Measurements from ENCODE around the gene CXCR4.
"Not testable (repeated sequence)": the region's sequence is repeated elsewhere in the genome, so short reads cannot be mapped to it uniquely, and the experiment has no call there.

CXCR4 gene

GRCh38 chr2:136112317-136113208 lies 5.4 kb downstream of the CXCR4 start:
- H3K9me3 Mint-ChIP-seq = no peaks in the 10 kb centered on the region
- no peak overlapping the region for H3K4me3 Mint-ChIP-seq
- peaks cover 20% of the 10 kb centered on the region for H3K36me3 Mint-ChIP-seq
- no peak overlapping the region for H3K27ac Mint-ChIP-seq
- H3K27me3 Mint-ChIP-seq = no peaks in the 10 kb centered on the region
- peaks cover 46% of the 10 kb centered on the region for H3K4me1 Mint-ChIP-seq

GRCh38 chr2:136111711-136112110 lies 6.2 kb downstream of the CXCR4 start:
- Mint-ChIP-seq H3K36me3 (peaks cover 20% of the 10 kb centered on the region), H3K9me3 (no peaks in the 10 kb centered on the region), H3K27me3 (no peaks in the 10 kb centered on the region), H3K27ac (no peak overlapping the region), H3K4me3 (no peak overlapping the region), H3K4me1 (peaks cover 45% of the 10 kb centered on the region)

- Mint-ChIP-seq H3K9me3 (no peaks in the 10 kb centered on the region), H3K36me3 (peaks cover 20% of the 10 kb centered on the region), H3K4me1 (peaks cover 38% of the 10 kb centered on the region), H3K27me3 (no peaks in the 10 kb centered on the region), H3K27ac (no peak overlapping the region), H3K4me3 (no peak overlapping the region)
These were observed 7.4 kb downstream of the CXCR4 start for GRCh38 chr2:136110526-136110925.

- Mint-ChIP-seq H3K36me3 (peaks cover 8% of the 10 kb centered on the region), H3K4me1 (peaks cover 17% of the 10 kb centered on the region), H3K27ac (no peak overlapping the region), H3K27me3 (no peaks in the 10 kb centered on the region), H3K9me3 (no peaks in the 10 kb centered on the region), H3K4me3 (no peak overlapping the region)
These were observed 9.5 kb downstream of the CXCR4 start for GRCh38 chr2:136108463-136108862.

GRCh38 chr2:136107051-136108033 lies 10.6 kb downstream of the CXCR4 start:
- peaks cover 1% of the 10 kb centered on the region for H3K36me3 Mint-ChIP-seq
- no peaks in the 10 kb centered on the region for H3K9me3 Mint-ChIP-seq
- no peaks in the 10 kb centered on the region for H3K27me3 Mint-ChIP-seq
- no peak overlapping the region for H3K27ac Mint-ChIP-seq
- H3K4me3 Mint-ChIP-seq = no peak overlapping the region
- peaks cover 6% of the 10 kb centered on the region for H3K4me1 Mint-ChIP-seq

- no peaks in the 10 kb centered on the region for H3K9me3 Mint-ChIP-seq
- H3K4me1 Mint-ChIP-seq = peaks cover 4% of the 10 kb centered on the region
- no peak overlapping the region for H3K27ac Mint-ChIP-seq
- no peaks in the 10 kb centered on the region for H3K27me3 Mint-ChIP-seq
- no peak overlapping the region for H3K4me3 Mint-ChIP-seq
- no peaks in the 10 kb centered on the region for H3K36me3 Mint-ChIP-seq
These were observed 11.4 kb downstream of the CXCR4 start for GRCh38 chr2:136106505-136106904.

GRCh38 chr2:136104977-136105376 lies 13.0 kb downstream of the CXCR4 start:
- H3K27ac Mint-ChIP-seq = no peak overlapping the region
- no peaks in the 10 kb centered on the region for H3K27me3 Mint-ChIP-seq
- H3K4me3 Mint-ChIP-seq = no peak overlapping the region

GRCh38 chr2:136101042-136101441 lies 16.9 kb downstream of the CXCR4 start:
- Mint-ChIP-seq H3K4me1 (peaks cover 7% of the 10 kb centered on the region), H3K36me3 (peaks cover 4% of the 10 kb centered on the region), H3K9me3 (no peaks in the 10 kb centered on the region), H3K27ac (peak overlapping the region; percentile 66), H3K27me3 (no peaks in the 10 kb centered on the region), H3K4me3 (no peak overlapping the region)

More at GRCh38 chr2:136104977-136105376, 13.0 kb downstream of the CXCR4 start:
- peaks cover 11% of the 10 kb centered on the region for H3K4me1 Mint-ChIP-seq
- H3K9me3 Mint-ChIP-seq = no peaks in the 10 kb centered on the region
- H3K36me3 Mint-ChIP-seq = peaks cover 4% of the 10 kb centered on the region

GRCh38 chr2:136098441-136098840 lies 19.5 kb downstream of the CXCR4 start:
- Mint-ChIP-seq H3K27me3 (no peaks in the 10 kb centered on the region), H3K27ac (no peak overlapping the region), H3K36me3 (peaks cover 4% of the 10 kb centered on the region), H3K4me3 (no peak overlapping the region), H3K9me3 (no peaks in the 10 kb centered on the region), H3K4me1 (peaks cover 7% of the 10 kb centered on the region)

- H3K36me3 Mint-ChIP-seq = no peaks in the 10 kb centered on the region
- no peak overlapping the region for H3K4me3 Mint-ChIP-seq
- no peak overlapping the region for H3K27ac Mint-ChIP-seq
- no peaks in the 10 kb centered on the region for H3K9me3 Mint-ChIP-seq
- peaks cover 6% of the 10 kb centered on the region for H3K4me1 Mint-ChIP-seq
- no peaks in the 10 kb centered on the region for H3K27me3 Mint-ChIP-seq
These were observed 24.4 kb downstream of the CXCR4 start for GRCh38 chr2:136093583-136093982.

GRCh38 chr2:136091899-136092298 lies 26.1 kb downstream of the CXCR4 start:
- Mint-ChIP-seq H3K9me3 (no peaks in the 10 kb centered on the region), H3K4me3 (no peak overlapping the region), H3K27me3 (no peaks in the 10 kb centered on the region), H3K4me1 (peaks cover 12% of the 10 kb centered on the region), H3K36me3 (no peaks in the 10 kb centered on the region), H3K27ac (no peak overlapping the region)

GRCh38 chr2:136087901-136088460 lies 30.0 kb downstream of the CXCR4 start:
- not testable (repeated sequence) for H3K9me3 Mint-ChIP-seq, H3K27ac Mint-ChIP-seq, H3K4me3 Mint-ChIP-seq, H3K36me3 Mint-ChIP-seq, H3K27me3 Mint-ChIP-seq
- peaks cover 16% of the 10 kb centered on the region for H3K4me1 Mint-ChIP-seq

- no peaks in the 10 kb centered on the region for H3K27me3 Mint-ChIP-seq
These were observed 31.5 kb downstream of the CXCR4 start for GRCh38 chr2:136086253-136087016.

GRCh38 chr2:136085453-136086209 lies 32.3 kb downstream of the CXCR4 start:
- Mint-ChIP-seq H3K4me1 (peaks cover 10% of the 10 kb centered on the region), H3K4me3 (no peak overlapping the region), H3K27me3 (no peaks in the 10 kb centered on the region)

More at GRCh38 chr2:136086253-136087016, 31.5 kb downstream of the CXCR4 start:
- Mint-ChIP-seq H3K36me3 (no peaks in the 10 kb centered on the region), H3K9me3 (no peaks in the 10 kb centered on the region), H3K4me1 (peaks cover 10% of the 10 kb centered on the region), H3K27ac (no peak overlapping the region), H3K4me3 (no peak overlapping the region)

More at GRCh38 chr2:136085453-136086209, 32.3 kb downstream of the CXCR4 start:
- Mint-ChIP-seq H3K9me3 (no peaks in the 10 kb centered on the region), H3K27ac (no peak overlapping the region), H3K36me3 (no peaks in the 10 kb centered on the region)

All from activated naive CD4-positive, alpha-beta T cell treated with anti-CD3 and anti-CD28 coated beads, Interleukin-2, amount 50 U/mL, for 24 hours (primary cell).